Lung microvascular endothelial cell (primary cell): ENCODE results near the gene IL32. TPM values are rescaled to one million over a fixed set of nuclear protein-coding genes. Genes with fewer than 3 reads are reported as not detected.
"Not testable (repeated sequence)": the region's sequence is repeated elsewhere in the genome, so short reads cannot be mapped to it uniquely, and the experiment has no call there.

Experiments
- DNase-seq, 2 donors: peaks; one replicate each; pipeline versions ENCODE4 v3.0.0 to v3.0.0-alpha.2; 2010; ENCODE audit warnings: low read depth in 2 of 2
- total RNA-seq: library from RNA; depleted of rRNA; stranded (reverse); fragments of >200 nt; gene quantifications from 2 replicates; pipeline ENCODE4 v1.2.1, GENCODE V29; 2014

IL32 gene
- total RNA-seq, 1 donor from 2014 or later: 26.2 TPM

DNA sequence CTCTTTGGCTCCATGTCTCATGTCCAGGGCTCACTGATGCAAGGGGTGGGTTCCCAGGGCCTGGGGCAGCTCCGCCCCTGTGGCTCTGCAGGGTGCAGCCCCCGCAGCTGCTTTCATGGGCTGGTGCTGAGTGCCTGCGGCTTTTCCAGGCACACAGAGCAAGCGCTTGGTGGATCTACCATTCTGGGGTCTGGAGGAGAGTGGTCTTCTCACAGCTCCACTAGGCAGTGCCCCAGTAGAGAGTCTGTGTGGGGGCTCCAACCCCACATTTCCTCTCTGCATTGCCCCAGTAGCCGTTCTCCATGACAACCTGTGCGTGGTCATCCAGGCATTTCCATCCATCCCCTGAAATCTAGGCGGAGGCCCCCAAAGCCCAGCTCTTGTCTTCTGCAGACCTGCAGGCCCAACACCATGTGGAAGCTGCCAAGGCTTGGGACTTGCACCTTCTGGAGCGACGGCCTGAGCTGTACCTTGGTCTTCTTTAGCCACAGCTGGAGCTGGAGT, 5.2 kb downstream of the IL32 start:
- no peak for DNase-seq

DNA sequence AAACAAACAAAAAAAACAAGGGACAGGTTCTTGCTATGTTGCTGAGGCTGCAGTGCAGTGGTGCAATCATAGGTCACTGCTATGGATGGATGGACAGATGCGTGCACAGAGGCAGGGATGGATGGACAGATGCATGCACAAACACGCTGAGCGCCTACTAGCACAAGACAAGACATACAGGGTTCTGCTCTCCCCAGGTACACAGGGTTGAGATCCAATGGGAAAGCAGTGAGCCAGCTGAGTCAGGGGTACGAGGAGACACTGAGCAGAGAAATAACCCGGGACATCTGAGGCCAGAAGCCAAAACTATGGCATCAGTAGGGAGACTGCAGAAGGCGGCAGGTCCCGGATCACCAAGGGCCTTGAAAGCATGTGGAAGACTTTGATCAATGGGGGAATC, 6.2 kb downstream of the IL32 start:
- DNase-seq: no peak

- DNase-seq: not testable (repeated sequence)
These were observed 6.7 kb downstream of the IL32 start for GRCh38 chr16:3072148-3072547.

DNA sequence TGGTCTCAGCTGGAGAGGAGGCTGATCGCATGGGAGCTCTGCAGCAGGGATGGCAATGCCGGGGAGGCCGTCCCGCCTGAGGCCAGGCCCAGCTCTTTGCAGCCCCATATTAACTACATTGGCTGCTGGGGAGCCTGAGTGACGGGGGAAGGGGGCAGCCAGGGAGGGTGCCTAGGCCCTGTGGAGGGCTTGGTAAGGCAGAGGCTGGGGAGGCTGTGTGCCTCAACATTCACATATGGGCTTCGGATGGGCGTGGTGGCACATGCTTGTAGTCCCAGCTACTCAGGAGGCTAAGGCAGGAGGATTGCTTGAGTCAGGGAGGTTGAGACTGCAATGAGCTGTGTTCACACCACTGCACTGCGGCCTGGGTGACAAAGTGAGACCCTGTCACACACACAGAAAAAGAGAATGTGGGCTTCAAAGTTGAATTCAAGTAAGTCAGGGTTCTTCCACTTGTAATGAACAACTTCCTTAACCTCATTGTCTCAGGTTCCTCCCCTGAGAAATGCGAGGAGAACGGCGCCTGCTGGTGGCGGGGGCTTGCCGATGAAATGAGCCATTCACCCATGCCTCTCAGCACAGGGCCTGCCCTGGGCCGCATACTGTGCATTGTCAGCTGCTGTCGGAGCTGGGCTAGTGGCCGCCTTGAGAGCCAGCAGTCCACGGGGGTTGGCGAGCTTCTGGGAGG, 7.3 kb downstream of the IL32 start:
- not testable (repeated sequence) for DNase-seq

GRCh38 chr16:3073448-3073847, 8.0 kb downstream of the IL32 start:
- DNase-seq: no peak

- no peak for DNase-seq
These were observed 9.6 kb downstream of the IL32 start for GRCh38 chr16:3074860-3075522.

- no peak for DNase-seq
These were observed 10.1 kb downstream of the IL32 start for GRCh38 chr16:3075523-3075915.

DNA sequence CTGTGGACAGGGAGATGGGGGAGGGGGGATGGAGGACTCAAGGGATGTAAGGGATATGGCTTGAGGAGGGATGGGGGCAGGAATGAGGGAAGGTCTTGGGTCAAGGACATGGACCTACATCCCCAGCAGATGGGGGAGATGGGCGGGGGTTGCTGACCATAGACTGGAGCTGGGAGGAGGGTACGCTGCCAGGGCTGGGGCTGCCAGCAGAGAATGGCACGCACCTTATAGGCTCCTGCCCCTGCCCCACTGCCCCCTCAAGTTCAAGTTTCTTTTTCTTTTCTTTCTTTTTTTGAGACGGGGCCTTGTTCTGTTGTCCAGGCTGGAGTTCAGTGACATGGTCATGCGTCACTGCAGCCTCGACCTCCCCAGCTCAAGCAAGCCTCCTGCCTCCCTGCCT, 10.5 kb downstream of the IL32 start:
- not testable (repeated sequence) for DNase-seq

GRCh38 chr16:3076577-3076976, 11.1 kb downstream of the IL32 start:
- DNase-seq: no peak

GRCh38 chr16:3080024-3080423, 14.6 kb downstream of the IL32 start:
- no peak for DNase-seq

- DNase-seq: not testable (repeated sequence)
These were observed 16.5 kb downstream of the IL32 start for GRCh38 chr16:3081957-3082356.

GRCh38 chr16:3083408-3083807, 18.0 kb downstream of the IL32 start:
- not testable (repeated sequence) for DNase-seq

DNA sequence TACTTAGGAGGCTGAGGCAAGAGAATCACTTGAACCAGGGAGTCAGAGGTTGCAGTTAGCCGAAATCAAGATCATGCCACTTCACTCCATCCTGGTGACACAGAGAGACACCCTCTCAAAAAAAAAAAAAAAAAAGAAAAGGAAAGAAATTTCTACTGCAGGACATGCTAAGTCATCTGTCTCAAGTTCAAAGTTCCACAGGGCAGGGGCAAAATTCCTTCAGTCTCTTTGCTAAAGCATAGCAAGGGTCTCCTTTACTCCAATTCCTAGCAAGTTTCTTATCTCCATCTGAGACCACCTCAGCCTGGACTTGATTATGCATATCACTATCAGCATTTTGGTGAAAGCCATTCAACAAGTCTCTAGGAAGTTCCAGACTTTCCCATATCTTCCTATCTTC, 19.1 kb downstream of the IL32 start:
- no peak for DNase-seq

- no peak for DNase-seq
These were observed 19.7 kb downstream of the IL32 start for GRCh38 chr16:3084969-3085670.

GRCh38 chr16:3085868-3086595, 20.6 kb downstream of the IL32 start:
- no peak for DNase-seq

DNA sequence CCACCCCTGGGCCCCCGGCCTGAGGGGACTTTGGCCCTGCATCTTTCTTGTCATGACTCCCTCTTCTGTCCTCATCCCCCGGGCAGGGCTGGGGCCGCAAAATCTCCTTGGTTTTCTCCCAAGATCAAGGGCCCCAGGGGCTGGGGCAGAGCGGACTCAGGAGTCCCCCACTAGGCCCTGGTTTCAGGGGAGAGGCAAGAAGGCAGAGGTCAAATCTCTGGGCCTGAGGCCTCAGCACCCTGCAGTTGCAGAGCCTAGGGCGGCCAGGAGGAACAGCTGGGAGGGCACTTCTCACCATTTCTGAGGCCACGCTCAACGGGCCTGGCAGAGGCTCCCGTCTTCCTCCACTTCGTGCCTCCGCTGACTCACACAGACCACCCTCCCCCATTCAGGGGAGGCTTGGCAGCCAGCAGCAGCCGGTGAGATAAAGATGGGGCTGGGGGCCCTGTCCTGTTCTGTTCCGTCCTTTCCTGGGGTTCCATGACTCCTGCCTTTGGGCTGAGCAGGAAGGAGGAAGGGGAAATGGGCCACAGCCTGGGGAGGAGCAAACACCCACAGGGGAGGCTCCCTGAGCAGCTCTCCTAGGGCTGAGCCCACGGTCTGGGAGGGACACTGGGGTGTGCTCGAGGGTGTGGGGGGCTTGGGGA, 21.3 kb downstream of the IL32 start:
- peak; percentile 37 to 72 for DNase-seq

GRCh38 chr16:3087243-3088235, 22.1 kb downstream of the IL32 start:
- peak; percentile 65 to 88 for DNase-seq

- DNase-seq: no peak
These were observed 23.0 kb downstream of the IL32 start for GRCh38 chr16:3088450-3088849.

- no peak for DNase-seq
These were observed 23.7 kb downstream of the IL32 start for GRCh38 chr16:3088925-3089716.
